Endometrial microvascular endothelial cells (primary cell): Measurements from ENCODE around the gene NR2F6. TPM values are rescaled to one million over a fixed set of nuclear protein-coding genes. Genes with fewer than 3 reads are reported as not detected.
"Not testable (repeated sequence)": the region's sequence is repeated elsewhere in the genome, so short reads cannot be mapped to it uniquely, and the experiment has no call there.

ENCODE experiments used
- in situ Hi-C: cut with HindIII; loops from 2 replicates; pipeline ENCODE4 v1.10.0; 2017; ENCODE audit warnings: low sequenced_read_pairs, low pct_unique_long_range_greater_than_20kb; ENCODE audit errors: inconsistent ontology term
- total RNA-seq: library from RNA; depleted of rRNA; stranded (reverse); fragments of >200 nt; gene quantifications from one replicate; pipeline ENCODE4 v1.2.3, GENCODE V29; 2015; ENCODE audit errors: inconsistent ontology term

The NR2F6 gene
- 40.9 TPM for total RNA-seq

DNA sequence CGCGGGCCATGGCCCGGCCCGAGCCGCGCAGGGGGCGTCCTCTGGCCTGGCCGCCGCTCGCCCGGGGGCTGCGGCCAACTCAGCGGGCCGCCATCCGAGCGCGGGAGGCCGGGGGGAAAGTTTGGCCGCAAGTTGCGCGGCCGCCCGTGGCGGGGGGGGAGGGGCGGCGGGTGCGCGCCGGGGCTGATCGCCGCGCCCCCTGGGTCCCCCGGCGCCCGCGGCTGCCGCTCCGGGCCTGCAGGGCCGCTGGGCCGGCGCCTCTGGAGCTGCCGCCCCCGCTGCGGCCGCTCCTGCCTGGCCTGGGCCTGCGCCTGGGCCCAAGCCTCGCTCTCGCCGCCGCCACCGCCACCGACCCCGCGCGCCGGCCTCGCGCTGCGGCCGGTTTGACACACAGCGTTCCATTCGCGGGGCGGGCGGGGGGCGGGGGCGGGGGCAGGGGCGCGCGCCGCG lies at the start of gene NR2F6:
Gene NR2F6 (minus strand): TSS at position 385 of the 450 bp plus-strand sequence. CDS start 699 bp downstream, outside the sequence.
- in situ Hi-C loops: no loop called here

DNA sequence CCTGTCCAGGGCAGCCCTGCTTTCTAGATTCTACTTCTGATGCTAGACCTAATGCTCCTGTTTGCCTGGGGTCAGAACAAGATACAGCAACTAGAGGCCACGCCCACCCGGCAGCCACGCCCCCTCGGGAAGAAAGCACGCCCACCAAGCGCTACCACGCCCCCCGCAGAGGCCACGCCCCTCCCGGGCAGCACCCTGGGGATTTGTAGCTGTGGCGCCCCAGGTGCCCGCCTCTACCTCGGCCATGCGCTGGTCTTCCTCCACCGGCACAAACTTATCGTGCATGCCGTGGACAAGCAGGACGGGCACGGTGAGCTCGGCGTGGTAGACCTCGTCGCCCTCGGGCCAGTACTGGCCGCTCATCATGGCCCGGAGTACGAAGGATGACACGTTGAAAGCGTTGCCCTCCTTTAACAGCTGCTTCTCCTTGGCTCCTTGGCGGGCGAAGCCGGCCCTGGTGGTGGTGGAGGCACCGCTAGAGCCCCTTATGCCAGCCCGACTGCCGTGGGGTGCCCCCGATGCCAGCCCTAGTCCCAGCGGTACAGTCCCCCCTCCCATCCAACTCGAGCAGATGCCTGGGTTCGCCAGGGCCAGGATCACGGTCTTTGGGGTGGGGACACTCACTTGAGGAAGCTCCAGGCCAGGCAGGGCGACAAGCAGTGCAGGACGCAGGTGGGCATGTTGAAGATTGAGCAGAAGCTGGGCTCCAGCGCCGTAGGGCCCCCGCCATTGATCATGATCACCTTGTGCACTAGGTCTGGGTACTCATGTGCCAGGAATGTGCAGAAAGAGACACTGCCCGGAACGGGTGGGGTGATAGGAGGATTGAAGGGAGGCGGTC lies 48.6 kb upstream of the NR2F6 start:
- in situ Hi-C loops: no loop called here

DNA sequence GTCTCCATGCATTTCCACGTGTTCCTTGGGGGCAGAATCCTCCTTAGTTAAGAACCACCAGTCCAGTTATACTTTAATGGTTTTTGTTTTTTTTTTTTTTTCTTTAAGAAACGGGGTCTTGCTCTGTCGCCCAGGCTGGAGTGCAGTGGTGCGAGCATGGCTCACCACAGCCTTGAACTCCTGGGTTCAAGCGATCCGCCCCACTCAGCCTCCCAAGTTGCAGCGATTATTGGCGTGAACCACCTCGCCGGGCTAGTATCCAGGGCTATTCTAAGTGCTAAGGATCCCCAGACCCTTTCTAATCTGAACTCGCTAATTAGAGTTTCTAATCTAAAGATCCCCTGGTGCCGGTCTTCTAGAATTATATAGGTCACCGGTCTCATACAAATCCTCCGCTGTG lies 47.9 kb upstream of the NR2F6 start:
- in situ Hi-C loops: no loop called here

DNA sequence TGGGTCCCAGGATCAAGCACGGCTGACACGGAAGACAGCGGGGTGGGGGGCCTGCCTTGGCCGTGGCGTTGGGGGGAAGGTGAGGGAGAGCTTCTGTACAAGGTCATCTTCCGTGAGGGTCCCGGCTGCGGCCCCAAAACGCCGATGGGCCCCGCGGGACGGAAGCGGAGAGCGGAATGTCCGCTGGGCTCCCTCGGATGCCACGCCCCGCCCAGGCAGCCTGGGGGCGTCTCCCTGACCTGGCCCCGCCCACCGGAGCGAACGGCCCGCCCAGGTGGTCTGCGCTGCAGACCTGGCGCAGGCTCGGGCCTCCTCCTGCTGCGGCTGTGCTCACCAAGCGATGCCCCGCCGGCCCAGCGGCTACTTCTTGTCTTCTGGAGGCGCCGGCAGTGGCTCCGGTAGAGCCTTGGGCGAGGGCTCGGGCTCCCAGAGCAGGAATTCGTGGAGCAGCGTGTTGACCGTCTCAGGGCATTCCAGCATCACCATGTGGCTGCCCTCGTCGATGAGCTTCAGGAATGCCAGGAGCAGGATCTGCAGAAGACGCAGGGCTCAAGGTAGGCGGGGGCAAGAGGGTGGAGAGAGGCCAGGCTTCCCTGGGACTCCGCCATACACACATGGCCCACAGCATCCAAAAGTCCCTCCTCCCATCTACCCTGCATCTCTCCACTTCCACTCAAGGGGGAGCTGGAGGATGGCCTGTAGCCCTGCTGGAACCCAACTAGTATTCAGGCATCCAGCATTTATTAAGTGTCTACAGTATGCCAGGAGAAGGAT lies 46.8 kb upstream of the NR2F6 start:
- in situ Hi-C loops: no loop called here

DNA sequence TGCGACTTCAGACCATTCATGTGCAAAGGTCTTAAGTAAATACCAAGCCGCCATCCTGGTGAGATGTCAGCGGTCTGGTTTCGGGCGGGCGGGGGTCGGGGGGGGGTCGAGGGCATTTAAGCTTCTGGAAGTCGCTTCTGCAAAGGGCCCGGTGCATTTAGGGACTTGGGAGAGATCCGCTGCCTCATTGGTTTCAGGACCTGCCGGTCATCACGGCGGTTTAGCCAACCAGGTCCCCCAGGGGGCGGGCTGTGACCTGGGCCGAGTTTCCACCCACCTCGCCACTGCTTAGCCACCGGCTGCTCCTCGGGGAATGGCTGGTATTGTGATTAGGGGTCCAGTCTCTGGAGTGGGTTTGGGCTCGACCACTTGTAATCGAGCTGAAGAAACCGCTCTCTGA lies 43.8 kb upstream of the NR2F6 start:
- in situ Hi-C loops: no loop called here

DNA sequence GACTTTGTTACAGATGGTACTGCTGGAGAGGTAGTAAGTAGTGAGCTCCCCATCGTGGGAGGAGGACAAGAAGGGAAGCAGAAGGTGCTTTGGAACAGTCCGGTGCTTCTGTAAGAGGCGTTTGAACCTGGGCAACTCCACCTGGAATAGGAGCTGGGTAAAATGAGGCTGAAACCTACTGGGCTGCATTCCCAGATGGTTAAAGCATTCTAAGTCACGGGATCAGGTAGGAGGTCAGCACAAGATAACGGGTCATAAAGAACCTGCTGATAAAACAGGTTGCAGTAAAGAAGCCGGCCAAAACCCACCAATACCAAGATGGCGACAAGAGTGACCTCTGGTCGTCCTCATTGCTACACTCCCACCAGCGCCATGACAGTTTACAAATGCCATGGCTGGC lies 41.0 kb upstream of the NR2F6 start:
- in situ Hi-C loops: no loop called here

DNA sequence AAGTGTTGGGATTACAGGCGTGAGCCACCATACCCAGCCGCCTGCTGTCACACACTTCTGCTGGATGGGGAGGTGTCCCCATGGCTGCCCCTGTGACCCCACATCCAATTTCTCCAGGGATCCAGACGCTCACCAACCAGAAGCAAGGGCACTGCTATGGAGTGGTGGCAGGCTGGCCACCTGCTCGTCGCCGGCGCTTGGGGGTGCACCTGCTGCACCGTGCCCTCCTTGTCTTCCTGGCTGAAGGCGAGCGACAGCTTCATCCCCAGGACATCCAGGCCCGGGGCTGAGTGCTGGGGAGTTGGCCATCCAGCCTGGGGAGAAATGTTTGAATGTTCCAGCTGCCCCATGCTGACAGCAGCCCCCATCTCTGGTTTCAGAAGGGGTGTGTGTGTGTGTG lies 40.5 kb upstream of the NR2F6 start:
- in situ Hi-C loops: no loop called here

DNA sequence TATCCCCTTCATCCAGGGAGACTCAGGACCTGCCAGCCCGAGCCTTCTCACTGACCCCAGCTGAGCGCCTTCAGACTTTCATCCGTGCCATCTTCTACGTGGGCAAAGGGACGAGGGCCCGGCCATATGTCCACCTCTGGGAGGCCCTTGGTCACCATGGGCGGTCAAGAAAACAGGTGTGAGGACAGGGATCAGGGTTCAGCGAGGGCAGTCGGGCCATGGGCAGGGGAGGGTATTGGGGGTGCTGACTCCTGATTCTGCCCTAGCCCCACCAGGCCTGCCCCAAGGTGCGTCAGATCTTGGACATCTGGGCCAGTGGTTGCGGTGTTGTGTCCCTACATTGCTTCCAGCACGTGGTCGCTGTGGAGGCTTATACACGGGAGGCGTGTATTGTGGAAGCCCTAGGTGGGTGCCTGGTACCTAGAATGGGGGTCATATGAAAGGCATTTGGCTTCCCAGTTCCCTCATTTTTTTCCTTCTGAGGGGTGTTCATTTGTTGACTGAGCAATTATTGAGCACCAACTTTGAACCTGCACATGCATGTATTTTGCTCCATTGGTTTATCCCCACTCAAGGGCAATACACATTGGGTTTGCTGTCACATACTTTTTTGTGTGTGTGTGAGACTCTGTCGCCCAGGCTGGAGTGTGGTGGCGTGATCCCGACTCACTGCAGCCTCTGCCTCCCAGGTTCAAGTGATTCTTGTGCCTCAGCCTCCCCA lies 39.9 kb upstream of the NR2F6 start:
- in situ Hi-C loops: no loop called here

DNA sequence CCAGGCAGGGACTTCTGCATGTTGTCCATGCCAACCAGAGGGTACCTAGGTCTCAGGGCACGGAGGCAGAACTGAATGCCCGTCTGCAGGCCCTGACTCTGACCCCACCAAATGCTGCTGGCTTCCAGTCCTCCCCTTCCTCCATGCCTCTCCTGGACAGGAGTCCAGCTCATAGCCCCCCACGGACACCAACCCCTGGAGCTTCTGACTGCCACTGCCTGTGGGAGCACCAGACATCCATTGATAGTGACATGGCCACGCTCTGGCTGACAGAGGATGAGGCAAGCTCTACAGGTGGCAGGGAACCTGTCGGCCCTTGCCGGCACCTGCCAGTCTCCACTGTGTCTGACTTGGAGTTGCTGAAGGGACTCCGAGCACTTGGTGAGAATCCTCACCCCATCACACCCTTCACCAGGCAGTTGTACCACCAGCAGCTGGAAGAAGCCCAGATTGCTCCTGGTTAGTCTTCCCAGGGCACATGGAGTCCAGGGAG lies 37.8 kb upstream of the NR2F6 start:
- in situ Hi-C loops: no loop called here

DNA sequence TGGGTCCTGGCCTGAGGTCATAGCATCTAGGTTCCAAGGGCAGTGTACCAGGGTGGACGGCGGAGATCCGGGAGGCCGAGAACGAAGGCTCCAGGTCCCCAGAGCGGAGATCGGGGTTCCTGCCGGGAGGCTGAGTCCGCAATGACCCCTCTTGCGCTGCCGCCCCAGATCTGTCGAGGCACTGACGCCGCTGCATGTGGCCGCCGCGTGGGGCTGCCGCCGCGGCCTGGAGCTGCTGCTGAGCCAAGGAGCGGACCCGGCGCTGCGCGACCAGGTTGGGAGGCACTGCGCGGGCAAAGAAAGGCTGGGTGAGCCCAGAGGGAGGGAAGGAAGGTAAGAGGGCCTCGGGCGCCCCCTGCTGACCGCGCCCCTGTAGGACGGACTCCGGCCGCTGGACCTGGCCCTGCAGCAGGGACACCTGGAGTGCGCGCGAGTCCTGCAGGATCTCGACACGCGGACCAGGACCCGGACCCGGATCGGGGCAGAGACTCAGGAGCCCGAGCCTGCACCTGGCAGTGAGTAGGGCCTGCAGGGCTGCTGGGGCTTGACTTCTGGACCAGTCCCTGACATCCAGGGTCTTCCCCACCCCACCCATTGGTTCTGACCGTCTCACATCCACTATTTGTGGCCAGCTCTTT lies 36.9 kb upstream of the NR2F6 start:
- in situ Hi-C loops: no loop called here

DNA sequence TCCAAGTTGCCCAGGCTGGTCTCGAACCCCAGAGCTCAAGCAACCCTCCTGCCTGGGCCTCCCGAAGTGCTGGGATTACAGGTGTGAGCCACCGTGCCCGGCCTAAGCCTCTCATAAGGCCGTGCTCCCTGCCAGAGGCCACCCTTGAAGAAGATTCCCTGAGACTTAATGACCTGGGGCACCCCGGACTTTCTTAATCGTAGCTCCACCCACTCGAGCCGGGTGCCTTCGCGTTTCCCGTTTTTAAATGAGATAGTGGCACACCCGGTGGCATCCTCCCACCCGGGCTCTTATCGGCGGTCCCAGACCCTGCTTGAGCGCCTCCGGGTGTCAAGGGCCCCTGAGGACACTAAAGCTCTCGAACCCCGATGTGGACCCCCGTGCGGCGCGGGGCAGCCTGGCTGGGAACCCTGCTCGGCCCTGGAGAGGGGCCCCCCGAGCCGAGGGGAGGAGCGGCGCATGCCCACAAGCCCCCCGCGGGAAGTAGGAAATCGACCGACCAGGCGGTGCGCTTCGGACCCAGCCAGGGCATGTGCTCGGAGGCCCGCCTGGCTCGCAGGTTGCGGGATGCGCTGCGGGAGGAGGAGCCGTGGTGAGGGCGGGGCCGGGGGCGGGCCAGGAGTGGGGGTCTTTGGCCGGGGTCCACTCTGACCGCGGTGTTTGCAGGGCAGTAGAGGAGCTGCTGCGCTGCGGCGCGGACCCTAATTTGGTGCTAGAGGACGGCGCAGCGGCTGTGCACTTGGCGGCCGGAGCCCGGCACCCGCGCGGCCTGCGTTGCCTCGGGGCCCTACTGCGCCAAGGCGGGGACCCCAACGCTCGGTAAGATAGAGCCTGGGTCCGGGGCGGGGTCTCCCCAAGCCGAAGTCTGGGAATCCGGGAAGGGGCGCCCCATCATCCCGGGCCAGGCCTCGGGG lies 35.9 kb upstream of the NR2F6 start, which contains the start of gene ANKLE1:
Gene ANKLE1 (plus strand): TSS at position 511 of the 914 bp plus-strand sequence. CDS start 20 bp downstream, at position 531.
- in situ Hi-C loops: no loop called here

DNA sequence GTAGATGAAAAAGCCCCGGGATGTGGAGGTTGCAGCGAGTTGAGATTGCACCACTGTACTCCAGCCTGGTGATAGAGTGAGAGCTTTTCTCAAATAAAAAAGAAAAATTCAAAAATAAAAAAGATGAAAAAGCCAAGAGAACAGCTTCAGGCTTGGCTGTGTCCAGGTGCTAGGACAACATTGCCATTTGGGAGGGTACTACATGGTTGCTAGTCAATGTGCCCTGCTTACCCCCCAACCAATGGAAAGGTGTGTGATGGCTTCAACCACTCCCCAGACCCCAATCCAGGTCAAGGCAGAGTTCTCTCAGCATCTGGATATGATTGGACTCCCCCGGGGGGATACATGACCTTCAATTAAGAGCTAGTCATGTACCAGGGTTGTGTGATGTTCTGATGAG lies 33.7 kb upstream of the NR2F6 start:
- in situ Hi-C loops: no loop called here

DNA sequence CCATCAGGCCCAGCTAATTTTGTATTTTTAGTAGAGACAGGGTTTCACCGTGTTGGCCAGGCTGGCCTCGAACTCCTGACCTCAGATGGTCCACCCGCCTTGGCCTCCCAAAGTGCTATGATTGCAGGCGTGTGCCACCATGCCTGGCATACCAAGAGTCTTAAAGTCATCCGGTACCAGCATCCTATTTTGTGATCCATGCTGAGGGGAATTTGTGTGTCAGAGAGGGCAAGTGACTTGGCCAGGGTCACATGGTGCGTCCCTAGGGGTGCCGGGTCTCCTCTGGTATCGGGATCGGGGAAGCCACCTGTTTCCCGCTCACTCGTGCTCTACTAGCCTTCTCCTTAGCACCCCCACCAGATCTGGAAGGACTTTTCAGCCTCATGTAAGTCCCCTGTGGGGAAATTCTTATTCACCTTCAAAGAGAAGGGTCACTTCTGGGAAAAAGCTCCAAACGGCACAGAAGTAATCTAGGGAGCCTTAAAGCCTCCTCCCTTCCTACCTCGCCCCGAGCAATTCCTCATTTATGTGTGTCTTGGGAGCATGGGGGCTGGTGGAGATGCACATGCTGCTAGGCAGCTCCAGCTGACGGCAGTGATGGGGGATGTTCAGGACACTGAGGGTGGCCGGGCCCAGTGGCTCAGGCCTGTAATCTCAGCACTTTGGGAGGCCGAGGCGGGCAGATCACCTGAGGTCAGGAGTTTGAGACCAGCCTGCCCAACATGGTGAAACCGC lies 29.9 kb upstream of the NR2F6 start:
- in situ Hi-C loops: no loop called here

DNA sequence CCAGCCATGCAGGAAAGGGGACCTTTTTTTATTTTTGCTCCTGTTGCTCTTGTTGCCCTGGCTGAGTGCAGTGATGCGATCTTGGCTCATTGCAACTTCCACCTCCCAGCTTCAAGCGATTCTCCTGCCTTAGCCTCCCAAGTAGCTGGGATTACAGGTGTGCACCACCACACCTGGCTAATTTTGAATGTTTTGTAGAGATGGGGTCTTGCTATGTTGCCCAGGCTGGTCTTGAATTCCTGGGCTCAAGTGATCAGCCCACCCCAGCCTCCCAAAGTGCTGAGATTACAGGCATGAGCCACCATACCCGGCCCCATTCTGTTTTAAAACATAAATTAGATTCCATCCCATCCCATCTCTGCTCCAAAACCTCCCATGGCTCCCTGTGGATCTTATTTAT lies 29.2 kb upstream of the NR2F6 start:
- in situ Hi-C loops: not testable (repeated sequence)

DNA sequence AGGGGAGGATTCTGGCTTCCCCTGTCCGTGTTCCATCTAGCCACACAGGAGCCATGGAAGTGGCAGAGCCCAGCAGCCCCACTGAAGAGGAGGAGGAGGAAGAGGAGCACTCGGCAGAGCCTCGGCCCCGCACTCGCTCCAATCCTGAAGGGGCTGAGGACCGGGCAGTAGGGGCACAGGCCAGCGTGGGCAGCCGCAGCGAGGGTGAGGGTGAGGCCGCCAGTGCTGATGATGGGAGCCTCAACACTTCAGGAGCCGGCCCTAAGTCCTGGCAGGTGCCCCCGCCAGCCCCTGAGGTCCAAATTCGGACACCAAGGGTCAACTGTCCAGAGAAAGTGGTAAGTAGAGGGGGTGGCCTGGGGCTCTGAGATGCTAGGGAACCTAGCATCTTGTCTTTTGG lies 23.0 kb upstream of the NR2F6 start:
- in situ Hi-C loops: no loop called here

DNA sequence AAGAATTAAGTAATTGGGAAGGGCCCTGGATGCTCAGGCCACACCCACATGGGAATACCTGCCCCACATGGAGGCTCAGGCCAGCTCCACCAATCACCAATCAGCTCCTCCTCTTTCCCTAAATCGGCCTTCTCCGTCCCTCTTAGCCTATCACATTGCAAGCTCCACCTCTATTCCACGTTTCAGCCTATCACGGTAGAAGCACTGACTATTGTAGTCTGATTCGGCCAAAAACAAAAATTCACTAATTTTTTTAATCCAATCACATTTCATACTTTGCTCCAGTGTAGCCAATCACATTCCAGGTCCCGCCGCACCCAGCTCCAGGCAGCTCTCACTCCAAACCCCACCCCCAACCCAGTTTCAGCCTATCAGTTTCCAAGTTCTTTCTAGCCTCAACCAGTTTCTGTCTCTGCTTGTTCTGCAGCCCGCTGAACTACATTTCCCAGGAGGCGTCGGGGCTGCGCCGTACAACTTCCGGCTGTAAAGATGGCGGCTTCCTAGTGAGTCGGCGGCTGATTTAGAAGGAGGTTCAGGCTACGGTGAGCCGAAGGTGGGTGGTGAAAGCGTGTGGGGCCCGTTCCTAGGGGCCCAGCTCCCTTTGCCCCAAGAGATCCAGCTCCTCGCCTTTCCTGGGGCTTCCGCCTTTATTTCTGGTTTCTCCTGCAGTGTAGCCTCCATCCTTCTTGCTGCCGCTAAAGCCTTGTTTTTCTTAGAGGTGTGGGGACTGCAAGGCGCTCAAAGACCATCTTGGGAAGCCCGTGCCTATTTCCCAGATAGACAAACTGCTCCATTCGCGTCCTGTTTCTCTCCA lies 21.5 kb upstream of the NR2F6 start, which contains the start of gene BABAM1:
Gene BABAM1 (plus strand): TSS at position 469 of the 814 bp plus-strand sequence. CDS start 1,364 bp downstream, outside the sequence.
- in situ Hi-C loops: no loop called here
